Endothelial cell of hepatic sinusoid (primary cell): ENCODE data around the gene DNAJC22.
"Not testable (repeated sequence)": the region's sequence is repeated elsewhere in the genome, so short reads cannot be mapped to it uniquely, and the experiment has no call there.

Source experiments
- in situ Hi-C: cut with HindIII; loops from 2 replicates; pipeline ENCODE4 v1.10.0; 2017; ENCODE audit warnings: low sequenced_read_pairs

Gene DNAJC22

GRCh38 chr12:49346659-49347310, at the start of gene DNAJC22:
Gene DNAJC22, plus strand, starts transcription at chr12:49346888. Its CDS starts 1,985 bp downstream, at chr12:49348873.
- in situ Hi-C loops: loop anchor here (10.0 kb wide), 1 partner anchor 282 kb away; the partner anchor contains the start of genes KMT2D and RHEBL1

GRCh38 chr12:49297695-49298060, 49.0 kb upstream of the DNAJC22 start:
- in situ Hi-C loops: no loop called here

GRCh38 chr12:49298160-49298559, 48.5 kb upstream of the DNAJC22 start:
- in situ Hi-C loops: no loop called here

GRCh38 chr12:49301760-49302159, 44.9 kb upstream of the DNAJC22 start:
- in situ Hi-C loops: no loop called here

GRCh38 chr12:49304161-49304560, 42.5 kb upstream of the DNAJC22 start:
- in situ Hi-C loops: no loop called here

GRCh38 chr12:49305762-49306510, 40.8 kb upstream of the DNAJC22 start:
- in situ Hi-C loops: no loop called here

GRCh38 chr12:49309386-49309785, 37.3 kb upstream of the DNAJC22 start:
- in situ Hi-C loops: no loop called here

- in situ Hi-C loops: not testable (repeated sequence)
Measured at GRCh38 chr12:49310451-49311000, 36.2 kb upstream of the DNAJC22 start.

- in situ Hi-C loops: loop anchor here (5.0 kb wide), 1 partner anchor 48 kb away; the partner anchor contains the start of gene TUBA1C
Measured at GRCh38 chr12:49314811-49315210, 31.9 kb upstream of the DNAJC22 start.

- in situ Hi-C loops: loop anchor here (5.0 kb wide), 1 partner anchor 50 kb away; the partner anchor contains the start of gene TUBA1C
Measured at GRCh38 chr12:49317118-49317517, 29.6 kb upstream of the DNAJC22 start.

- in situ Hi-C loops: not testable (repeated sequence)
Measured at GRCh38 chr12:49320411-49321103, 26.1 kb upstream of the DNAJC22 start.

GRCh38 chr12:49322367-49322707, 24.4 kb upstream of the DNAJC22 start:
- in situ Hi-C loops: no loop called here

- in situ Hi-C loops: no loop called here
Measured at GRCh38 chr12:49322708-49323523, 23.8 kb upstream of the DNAJC22 start, which contains the start of gene TROAP. Gene TROAP, plus strand, starts transcription at chr12:49323255. Its CDS starts 354 bp downstream, at chr12:49323609.

GRCh38 chr12:49323524-49324097, 23.1 kb upstream of the DNAJC22 start:
- in situ Hi-C loops: no loop called here

GRCh38 chr12:49325606-49326005, 21.1 kb upstream of the DNAJC22 start:
- in situ Hi-C loops: loop anchor here (5.0 kb wide), 2 partner anchors 42 to 87 kb away; partner anchors contain the start of gene SPATS2

GRCh38 chr12:49327368-49327767, 19.3 kb upstream of the DNAJC22 start:
- in situ Hi-C loops: loop anchor here (5.0 kb wide), 2 partner anchors 40 to 85 kb away; partner anchors contain the start of gene SPATS2

- in situ Hi-C loops: loop anchor here (5.0 kb wide), 2 partner anchors 39 to 84 kb away; partner anchors contain the start of gene SPATS2
Measured at GRCh38 chr12:49327887-49328286, 18.8 kb upstream of the DNAJC22 start.

- in situ Hi-C loops: loop anchor here (5.0 kb wide), 2 partner anchors 38 to 83 kb away; partner anchors contain the start of gene SPATS2
Measured at GRCh38 chr12:49328816-49329215, 17.9 kb upstream of the DNAJC22 start.

GRCh38 chr12:49330032-49330619, 16.6 kb upstream of the DNAJC22 start:
- in situ Hi-C loops: no loop called here
